HG03039 (cell line): ENCODE measurements around the gene ENOSF1.
"Not testable (repeated sequence)": the region's sequence is repeated elsewhere in the genome, so short reads cannot be mapped to it uniquely, and the experiment has no call there.

ENCODE experiments used
- ATAC-seq: cut with Tn5 transposase; IDR thresholded peaks from one replicate; pipeline ENCODE4 v1.9.1; 2021; ENCODE audit warnings: mild to moderate bottlenecking, moderate library complexity; ENCODE audit not compliant: unreplicated experiment

The ENOSF1 gene, protein sequence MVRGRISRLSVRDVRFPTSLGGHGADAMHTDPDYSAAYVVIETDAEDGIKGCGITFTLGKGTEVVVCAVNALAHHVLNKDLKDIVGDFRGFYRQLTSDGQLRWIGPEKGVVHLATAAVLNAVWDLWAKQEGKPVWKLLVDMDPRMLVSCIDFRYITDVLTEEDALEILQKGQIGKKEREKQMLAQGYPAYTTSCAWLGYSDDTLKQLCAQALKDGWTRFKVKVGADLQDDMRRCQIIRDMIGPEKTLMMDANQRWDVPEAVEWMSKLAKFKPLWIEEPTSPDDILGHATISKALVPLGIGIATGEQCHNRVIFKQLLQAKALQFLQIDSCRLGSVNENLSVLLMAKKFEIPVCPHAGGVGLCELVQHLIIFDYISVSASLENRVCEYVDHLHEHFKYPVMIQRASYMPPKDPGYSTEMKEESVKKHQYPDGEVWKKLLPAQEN

DNA sequence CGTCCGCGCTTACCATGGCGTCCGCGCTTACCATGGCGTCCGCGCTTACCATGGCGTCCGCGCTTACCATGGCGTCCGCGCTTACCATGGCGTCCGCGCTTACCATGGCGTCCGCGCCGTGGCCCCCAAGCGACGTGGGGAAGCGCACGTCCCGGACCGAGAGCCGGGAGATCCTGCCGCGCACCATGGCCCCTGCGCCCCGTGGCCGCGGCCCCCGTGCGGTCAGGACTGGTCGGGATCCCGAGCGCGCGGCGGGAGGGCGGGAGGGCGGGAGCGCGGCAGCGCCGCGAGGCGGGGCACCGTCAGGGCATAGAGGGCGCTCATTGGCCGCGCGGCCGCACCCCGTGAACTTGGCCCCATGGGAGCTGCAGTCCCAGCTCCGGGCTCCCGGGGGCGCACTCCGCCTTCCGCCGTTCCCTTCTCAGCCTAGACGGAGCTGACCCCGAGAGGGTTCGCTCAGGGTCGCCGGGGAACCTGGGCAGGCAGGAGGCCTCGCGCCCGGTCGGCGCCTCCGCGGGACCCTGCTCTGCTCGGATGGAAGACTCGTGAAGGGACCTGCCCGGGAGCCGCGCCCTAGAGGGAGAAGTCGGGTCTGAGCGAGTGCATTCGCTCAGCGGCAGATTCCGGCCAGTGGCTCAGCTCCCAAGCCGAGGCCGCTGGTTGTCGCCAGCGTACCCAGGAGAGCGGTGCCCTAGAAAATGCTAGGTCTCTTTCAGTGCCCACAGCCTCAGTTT, at the start of gene ENOSF1:
Gene ENOSF1, minus strand, starts transcription at position 230 of the 734 bp plus-strand sequence. Its CDS starts 43 bp downstream, at position 187.
- peak; percentile 91 for ATAC-seq

DNA sequence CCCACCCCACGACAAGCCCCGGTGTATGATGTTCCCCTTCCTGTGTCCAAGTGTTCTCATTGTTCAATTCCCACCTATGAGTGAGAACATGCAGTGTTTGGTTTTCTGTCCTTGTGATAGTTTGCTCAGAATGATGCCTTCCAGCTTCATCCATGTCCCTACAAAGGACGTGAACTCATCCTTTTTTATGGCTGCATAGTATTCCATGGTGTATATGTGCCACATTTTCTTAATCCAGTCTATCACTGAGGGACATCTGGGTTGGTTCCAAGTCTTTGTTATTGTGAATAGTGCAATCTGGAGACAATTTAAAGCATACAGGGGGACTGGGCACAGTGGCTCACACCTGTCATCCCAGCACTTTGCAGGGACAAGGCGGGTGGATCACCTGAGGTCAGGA, 47.4 kb upstream of the ENOSF1 start:
- ATAC-seq: not testable (repeated sequence)

DNA sequence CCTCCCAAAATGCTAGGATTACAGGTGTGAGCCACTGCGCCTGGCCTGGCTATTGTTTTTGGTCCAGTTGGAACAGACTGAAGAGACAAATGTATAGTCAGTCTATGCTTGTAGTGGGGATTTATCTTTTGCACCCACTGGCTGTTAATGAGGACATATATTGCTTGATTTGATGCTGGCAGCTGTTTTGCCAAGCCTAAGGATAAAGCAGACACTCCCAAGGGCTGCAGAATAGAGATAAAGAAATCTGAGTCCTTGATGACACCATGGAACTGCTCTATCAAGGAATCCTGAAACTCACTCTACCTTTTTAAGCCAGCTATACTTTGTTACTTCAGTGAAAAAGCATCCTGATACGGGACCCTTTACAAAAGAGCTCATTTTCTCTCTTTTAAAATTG, 43.1 kb upstream of the ENOSF1 start:
- ATAC-seq: no peak

DNA sequence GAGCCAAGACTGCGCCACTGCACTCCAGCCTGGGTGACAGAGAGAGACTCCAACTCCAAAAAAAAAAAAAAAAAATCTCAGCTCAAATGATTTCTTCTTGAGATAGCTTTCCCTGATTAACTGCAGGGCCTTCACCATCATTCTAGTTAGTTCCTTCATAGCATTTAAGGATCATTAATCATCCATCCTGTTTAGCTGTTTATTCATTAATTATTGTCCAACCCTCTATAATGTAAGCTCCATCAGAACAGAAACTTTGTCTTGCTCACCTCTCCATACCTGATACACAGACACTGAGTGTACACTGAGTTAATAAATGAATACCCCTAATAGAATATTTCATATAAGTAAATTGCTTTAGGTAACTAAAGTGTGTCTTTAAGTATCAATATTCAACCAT, 42.2 kb upstream of the ENOSF1 start:
- no peak for ATAC-seq

DNA sequence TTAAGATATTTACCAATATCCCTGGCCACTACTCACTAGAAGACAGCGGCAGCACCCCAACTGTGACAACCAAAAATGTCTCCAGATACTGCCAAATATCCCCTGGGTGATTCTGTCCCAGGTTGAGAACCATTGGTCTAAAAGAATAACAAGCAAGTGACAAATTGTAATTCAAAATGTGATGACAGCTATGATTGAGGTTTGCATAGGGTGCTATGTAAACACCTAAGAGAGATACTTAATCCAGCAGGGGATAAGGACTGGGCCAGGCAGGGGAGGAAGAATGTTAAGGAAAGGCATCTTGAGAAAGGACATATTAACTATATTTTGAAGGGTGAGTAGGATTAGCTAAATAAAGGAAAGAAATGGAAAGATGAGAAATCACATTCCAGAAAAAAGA, 38.0 kb upstream of the ENOSF1 start:
- ATAC-seq: no peak

DNA sequence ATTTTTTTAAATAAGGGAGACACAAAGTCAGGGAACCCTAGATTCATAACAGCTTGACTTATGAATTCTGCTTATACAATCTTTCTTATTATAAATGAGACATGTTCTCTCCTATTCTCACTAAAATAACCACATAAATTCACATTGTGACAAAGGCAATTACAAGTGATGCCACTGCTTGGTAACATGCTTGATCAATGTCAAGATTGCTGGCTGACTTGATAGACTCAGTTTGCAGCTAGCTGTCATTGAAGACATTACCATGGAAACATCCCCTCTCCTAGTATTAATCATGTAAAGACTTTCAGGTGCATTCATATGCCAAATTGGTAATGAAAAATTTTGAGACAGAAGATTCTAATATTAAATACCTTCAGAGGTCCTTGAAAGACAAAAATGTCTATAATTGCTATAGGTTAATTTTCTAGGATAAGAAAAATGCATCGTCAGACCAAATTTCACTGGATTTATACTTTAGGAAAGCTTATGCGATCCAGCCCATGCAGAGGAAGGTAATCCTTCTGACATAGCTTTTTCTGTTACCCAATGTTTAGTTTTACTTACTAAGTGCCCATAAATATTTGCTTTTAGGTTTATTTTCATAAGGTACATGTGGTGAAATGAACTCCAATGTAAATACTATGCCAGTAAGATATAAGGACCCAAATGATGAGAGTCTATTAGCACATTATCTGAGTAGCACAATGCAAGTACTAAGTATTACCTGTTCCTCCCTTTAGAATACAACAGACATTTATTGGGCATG, 32.6 kb upstream of the ENOSF1 start:
- no peak for ATAC-seq

DNA sequence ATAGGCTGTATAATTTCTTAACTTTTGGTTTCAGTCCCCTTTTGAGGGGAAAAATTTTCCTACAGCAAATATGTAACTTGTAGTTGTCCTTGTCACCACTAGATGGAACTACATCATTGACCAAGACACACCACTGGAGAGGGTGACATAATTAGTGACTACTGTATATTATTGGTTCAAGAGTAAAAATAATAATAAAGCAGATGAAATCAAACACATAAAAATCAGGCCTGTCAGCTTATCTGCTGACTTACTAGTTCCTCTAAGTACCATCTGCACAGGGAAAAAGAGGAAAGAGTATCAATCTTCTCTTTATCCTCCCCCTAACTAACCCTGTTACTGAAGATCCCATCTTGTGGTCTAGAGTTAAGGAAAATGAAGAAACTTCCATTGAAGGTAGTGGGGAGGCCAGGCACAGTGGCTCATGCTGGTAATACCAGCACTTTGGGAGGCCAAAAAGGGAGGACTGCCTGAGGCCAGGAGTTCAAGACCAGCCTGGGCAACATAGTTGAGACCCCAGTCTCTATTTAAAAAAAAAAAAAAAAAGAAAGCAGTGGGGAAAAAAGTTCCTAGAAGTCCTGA, 29.6 kb upstream of the ENOSF1 start:
- ATAC-seq: peak; percentile 84

DNA sequence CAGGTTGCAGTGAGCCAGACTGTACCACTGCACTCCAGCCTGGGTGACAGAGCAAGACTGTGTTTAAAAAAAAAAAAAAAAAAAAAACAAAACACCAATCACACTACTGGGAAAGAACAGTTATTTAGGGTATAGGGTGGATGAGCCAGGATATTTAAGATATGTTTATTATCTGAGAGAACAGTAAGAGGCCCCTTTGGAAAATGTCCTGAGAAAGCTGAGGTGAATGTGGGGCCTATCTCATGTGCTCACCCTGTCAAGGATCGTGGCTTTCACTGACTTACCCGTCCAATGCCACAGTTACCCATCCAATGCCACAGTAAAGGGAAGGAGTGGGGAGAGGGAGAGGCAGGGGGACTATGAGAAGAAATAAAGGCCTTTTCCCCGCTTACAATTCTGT, 19.9 kb upstream of the ENOSF1 start:
- no peak for ATAC-seq

DNA sequence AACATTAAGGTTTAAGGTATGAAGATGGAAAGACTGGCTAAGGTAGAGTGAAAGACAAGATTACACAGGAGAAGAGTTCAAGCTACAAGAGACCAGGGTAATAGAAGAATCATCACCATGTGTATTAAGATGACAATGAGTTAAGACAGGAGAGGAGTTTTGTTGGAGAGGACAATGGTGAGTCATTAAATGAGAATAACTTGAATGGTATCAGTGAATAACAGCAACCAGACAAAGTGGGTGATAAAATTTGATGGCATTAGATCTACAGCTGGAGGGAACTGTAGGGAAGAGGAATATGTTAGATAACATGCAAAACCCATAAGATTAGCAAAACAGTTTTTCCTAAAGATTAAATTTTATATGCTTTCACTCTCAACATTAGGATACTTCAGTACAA, 18.8 kb upstream of the ENOSF1 start:
- no peak for ATAC-seq

DNA sequence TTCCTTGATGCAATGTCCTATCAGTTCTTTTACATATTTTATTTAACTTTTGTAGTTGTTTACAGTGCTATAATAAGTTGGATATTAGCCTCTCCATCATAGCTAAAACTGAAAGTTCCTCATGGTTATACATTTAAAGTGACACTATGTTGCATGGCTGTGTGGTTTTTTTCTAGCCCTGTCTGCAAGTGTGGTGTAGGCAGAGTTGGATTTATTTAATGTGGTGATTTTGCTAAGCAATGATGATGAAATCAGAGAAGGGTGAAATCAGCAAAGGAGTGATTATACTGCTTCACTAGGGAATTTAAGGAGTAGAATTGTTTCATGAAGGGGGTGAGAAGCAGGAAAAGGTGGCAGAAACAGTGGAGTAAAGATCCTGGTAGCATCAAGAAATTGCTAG, 18.3 kb upstream of the ENOSF1 start:
- ATAC-seq: no peak

DNA sequence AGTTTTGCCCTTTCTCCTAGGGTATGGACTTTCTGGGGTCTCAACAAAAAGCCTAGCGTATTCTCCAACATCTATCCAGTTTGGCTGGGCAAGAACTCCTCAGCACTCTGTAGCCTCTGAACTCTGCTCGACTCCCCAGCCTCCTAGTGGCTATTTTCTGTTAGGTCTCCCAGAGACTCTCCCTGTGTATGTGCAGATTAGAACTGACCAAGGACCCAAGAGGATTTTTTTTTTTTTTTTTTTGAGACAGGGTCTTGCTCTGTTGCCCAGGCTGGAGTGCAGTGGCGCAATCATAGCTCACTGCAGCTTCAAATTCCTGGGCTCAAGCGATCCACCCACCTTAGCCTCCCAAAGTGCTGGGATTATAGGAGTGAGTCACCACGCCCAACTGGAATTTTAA, 17.7 kb upstream of the ENOSF1 start:
- not testable (repeated sequence) for ATAC-seq

DNA sequence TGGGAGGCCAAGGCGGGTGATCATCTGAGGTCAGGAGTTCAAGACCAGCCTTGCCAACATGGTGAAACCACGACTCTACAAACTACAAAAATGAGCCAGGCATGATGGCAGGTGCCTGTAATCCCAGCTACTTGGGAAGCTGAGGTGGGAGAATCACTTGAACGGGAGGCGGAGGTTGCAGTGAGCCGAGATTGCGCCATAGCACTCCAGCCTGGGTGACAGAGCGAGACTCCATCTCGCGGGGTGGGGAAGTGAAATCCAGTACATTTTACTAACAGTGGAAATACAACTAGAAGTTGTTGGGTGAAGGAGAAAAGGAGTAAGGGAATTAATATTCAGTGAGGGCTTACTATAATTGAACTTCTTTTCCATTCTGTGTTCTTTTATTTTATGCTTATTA, 13.2 kb upstream of the ENOSF1 start:
- ATAC-seq: no peak

DNA sequence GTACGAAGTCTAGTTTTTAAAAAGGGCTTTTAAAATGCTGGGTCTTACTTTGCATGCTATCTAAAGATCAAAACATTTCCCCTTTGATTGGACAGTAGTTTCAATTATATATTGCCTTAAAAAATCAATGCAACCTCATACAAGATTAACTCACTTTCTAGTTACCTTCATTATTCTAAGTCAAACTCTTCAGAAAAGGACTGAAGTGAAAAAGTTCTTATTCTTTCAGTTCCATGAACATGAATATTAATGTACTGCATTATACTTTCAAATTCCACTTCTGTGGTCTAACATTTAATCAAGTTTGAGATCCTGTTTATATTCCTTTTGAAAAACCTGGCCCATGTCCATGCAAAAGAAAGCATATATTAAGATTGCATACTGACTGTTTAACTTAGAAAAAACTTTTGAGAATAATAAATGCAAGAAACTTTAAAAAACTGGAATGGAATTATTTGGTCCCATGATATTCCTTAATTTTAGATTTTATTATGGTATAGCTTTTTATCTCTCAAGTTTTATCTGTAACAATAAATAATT, 11.2 kb upstream of the ENOSF1 start:
- ATAC-seq: no peak

DNA sequence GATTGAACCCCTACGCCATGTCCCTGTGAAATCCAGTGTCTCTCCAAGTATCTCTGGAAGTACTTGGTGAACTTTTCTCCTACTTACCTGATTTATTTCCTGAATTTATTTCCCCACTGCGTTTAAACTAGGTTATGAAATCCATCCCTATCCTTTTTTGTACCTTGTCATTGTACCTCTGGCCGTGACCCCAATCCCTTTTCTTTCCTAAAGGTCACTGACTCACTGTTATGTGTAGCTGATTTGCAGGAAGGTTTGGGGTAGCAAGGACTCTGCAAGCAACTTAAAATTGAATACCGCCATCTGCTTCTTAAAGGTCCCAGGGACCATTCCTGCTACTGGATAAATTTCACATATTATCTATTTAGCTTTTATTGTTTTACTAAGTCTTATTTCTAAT, 4.6 kb upstream of the ENOSF1 start:
- no peak for ATAC-seq

DNA sequence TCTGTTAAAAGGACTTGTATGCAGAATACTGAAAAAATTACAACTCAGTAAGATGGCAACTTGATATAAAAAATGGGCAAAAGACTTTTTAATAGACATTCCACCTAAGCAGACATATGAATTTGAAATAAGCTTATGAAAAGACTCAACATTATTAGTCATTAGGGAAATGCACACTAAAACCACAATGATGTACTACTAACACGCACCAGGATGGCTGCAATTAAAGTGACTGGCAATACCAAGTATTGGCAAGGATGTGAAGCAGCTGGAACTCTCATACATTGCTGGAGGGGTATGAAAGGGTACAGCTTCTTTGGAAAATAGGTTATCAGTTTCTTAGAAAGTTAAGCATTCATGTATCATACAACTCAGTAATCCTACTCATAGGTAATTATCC, 3.2 kb upstream of the ENOSF1 start:
- no peak for ATAC-seq

DNA sequence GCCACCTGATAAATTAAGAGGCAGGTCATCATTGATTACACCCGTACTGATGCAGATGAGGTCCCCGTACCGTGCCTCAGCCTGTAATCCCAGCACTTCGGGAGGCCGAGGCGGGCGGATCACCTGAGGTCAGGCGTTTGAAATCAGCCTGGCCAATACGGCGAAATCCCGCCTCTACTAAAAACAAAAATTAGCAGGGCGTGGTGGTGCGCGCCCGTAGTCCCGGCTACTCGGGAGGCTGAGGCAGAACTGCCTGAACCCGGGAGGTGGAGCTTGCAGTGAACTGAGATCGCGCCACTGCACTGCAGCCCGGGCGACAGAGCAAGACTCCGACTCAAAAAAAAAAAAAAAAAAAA, 683 bp upstream of the ENOSF1 start:
- no peak for ATAC-seq

DNA sequence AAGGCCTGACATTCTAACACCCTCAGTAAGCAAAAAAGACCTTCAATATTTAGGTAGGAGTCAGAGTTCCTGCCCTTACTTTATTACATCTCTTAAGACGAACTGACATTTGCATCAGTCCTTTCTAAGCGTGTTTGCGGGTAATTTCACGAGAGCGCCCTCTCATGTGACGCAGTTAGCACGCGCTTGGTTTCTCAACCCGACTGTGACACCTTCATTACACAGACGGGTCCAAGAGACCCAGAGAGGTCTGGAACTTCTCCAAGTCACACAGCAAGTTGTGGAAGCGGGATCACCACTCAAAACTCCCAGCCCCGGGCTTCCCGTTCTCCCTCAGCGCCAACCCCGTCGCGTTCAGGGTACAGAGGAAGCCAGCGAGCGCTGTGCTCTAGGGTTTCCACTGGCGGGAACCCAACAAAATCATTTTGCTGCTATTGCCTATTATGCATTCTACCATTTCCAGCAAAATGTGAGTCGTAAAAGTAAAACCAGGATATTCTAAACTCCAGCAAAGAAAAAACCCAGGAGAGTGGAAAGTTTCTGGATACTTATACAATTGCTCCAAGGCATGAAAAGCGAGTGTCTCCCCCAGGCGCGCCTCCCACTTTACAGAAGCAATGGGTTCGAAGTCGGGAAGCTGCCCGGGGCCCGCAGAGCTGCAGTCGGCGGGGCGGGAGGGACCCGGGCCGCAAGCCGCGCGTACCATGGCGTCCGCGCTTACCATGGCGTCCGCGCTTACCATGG, 601 bp downstream of the ENOSF1 start:
- peak; percentile 43 for ATAC-seq

DNA sequence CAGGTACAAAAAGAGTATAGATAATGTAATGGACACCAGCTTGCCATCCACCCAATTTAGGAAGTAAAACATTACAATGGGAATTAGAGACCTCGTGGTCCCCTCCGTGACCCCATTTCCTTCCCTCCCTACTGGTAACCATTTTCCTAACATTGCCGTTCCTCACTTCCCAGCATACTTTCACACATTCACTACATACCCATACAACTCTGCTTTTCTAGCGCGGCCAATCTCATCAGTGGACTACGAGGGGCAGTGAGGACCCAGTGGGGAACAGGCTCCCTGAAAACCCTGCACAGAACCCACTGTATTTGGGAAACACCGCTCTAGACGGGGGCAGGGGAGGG, 1.1 kb downstream of the ENOSF1 start:
- ATAC-seq: peak; percentile 3

DNA sequence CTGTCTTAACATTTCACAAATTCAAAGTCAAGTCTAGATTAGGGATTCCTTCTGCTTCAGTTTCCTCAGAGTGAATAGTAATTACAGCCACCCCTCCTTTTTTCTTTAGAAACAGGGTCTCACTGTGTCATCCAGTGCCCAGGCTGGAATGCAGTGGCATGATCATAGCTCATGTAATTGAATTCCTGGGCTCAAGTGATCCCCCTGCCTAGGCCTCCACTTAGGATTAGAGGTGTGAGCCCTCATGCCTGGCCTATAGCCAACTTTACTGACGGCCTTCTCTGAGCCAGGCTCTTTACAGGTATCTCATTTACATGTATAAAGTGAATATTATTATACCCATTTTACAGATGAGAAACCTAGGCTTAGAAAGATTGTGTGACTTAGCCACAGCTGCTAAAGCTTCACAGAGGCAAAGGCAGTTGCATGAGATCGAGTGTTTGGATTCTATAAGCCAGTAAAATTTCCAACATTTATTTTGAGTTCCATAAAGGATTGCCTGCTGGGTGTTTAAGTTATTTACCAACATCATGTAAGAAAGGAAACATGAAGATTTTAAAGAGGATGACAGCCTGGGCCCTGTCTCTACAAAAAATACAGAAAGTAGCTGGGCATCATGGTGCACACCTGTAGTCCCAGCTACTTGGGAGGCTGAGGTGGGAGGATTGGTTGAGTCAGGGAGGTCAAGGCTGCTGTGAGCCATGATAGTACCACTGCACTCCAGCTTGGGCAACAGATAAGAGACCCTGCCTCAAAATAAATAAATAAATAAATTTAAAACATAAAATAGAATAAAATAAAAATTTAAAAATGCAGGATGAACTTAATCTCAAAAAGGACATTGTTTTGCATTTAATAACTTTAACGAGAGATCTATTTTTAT, 1.8 kb downstream of the ENOSF1 start:
- no peak for ATAC-seq
